Mammary epithelial cell (primary cell): Measurements from ENCODE around the gene TPP2.

Experiments
- EZH2 ChIP-seq: IDR thresholded peaks from 2 replicates; pipeline ENCODE4 v1.6.1; 2012; ENCODE audit warnings: low read length, inconsistent platforms, borderline replicate concordance
- TF ChIP-seq, protein P1 (sequence below), 2 donors: IDR thresholded peaks in 1 of 2; conservative IDR thresholded peaks in 1 of 2; 2 replicates each; pipeline ENCODE4 v1.5.1; 2011 to 2012; ENCODE audit warnings: inconsistent platforms in 2 of 2, low read length in 2 of 2, mild to moderate bottlenecking in 2 of 2, control low read depth in 1 of 2, low read depth in 1 of 2; ENCODE audit not compliant: insufficient read depth in 1 of 2; ENCODE audit errors: extremely low read depth in 1 of 2

DNA sequence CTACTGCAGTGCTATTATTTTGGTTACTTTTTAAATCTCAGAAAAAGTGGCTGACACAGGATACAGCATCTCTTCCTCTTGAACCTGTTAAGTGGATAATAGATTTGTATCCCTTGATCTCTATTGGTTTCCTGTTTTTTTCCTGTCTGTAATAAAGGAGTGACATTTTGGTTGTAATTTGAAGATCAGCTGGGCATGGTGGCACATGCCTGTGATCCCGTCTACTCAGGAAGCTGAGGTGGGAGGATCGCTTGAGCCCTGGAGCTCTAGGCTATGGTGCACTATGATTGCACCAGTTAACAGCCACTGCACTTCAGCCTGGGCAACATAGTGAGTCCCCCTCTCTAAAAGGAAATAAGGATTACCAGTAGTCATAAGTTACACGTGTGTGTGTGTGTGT is 51.3 kb downstream of the TPP2 start:
- TF ChIP-seq, protein P1, sequence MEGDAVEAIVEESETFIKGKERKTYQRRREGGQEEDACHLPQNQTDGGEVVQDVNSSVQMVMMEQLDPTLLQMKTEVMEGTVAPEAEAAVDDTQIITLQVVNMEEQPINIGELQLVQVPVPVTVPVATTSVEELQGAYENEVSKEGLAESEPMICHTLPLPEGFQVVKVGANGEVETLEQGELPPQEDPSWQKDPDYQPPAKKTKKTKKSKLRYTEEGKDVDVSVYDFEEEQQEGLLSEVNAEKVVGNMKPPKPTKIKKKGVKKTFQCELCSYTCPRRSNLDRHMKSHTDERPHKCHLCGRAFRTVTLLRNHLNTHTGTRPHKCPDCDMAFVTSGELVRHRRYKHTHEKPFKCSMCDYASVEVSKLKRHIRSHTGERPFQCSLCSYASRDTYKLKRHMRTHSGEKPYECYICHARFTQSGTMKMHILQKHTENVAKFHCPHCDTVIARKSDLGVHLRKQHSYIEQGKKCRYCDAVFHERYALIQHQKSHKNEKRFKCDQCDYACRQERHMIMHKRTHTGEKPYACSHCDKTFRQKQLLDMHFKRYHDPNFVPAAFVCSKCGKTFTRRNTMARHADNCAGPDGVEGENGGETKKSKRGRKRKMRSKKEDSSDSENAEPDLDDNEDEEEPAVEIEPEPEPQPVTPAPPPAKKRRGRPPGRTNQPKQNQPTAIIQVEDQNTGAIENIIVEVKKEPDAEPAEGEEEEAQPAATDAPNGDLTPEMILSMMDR (conservative IDR thresholded peaks at IDR 0.05 in 1 of 2, IDR thresholded peaks at IDR 0.05 in 1 of 2; ENCODE audit: extremely low read depth in 1 of 2, insufficient read depth in 1 of 2, low read depth in 1 of 2, low read length in 2 of 2) = no peak
- no peak for TF ChIP-seq EZH2
